Fibroblast of mammary gland (primary cell): ENCODE measurements around the gene HMCN1.

Experiments
- DNase-seq: peaks from one replicate; pipeline ENCODE4 v3.0.0-alpha.2; 2010; ENCODE audit warnings: low read depth
- H3K4me3 ChIP-seq: 2 replicates; pipeline ENCODE4 v1.5.1; 2011; ENCODE audit warnings: low read depth, mild to moderate bottlenecking, low read length, moderate library complexity; ENCODE audit not compliant: control insufficient read depth
- CTCF ChIP-seq: conservative IDR thresholded peaks from 2 replicates; pipeline ENCODE4 v1.5.1; 2011; ENCODE audit warnings: low read depth, low read length, inconsistent platforms; ENCODE audit not compliant: control insufficient read depth, insufficient read depth

HMCN1 gene

GRCh38 chr1:186215636-186216035 lies 481.4 kb downstream of the HMCN1 start:
- no peak overlapping the region for H3K4me3 ChIP-seq
- no peak for DNase-seq
- no peak for TF ChIP-seq CTCF

- no peak for TF ChIP-seq CTCF
- no peak overlapping the region for H3K4me3 ChIP-seq
- no peak for DNase-seq
Observed at GRCh38 chr1:186218654-186219352, 484.6 kb downstream of the HMCN1 start.

- no peak for TF ChIP-seq CTCF
- DNase-seq = no peak
Observed at GRCh38 chr1:186220067-186220466, 485.9 kb downstream of the HMCN1 start.

GRCh38 chr1:186220911-186221310 lies 486.7 kb downstream of the HMCN1 start:
- H3K4me3 ChIP-seq = no peak overlapping the region
- TF ChIP-seq CTCF = no peak
- no peak for DNase-seq

More at GRCh38 chr1:186220067-186220466, 485.9 kb downstream of the HMCN1 start:
- no peak overlapping the region for H3K4me3 ChIP-seq

- H3K4me3 ChIP-seq = no peak overlapping the region
- no peak for DNase-seq
- TF ChIP-seq CTCF = no peak
Observed at GRCh38 chr1:186225096-186225495, 490.9 kb downstream of the HMCN1 start.

- DNase-seq = no peak
- TF ChIP-seq CTCF = no peak
Observed at GRCh38 chr1:186228749-186229148, 494.6 kb downstream of the HMCN1 start.

GRCh38 chr1:186231861-186232436 lies 497.8 kb downstream of the HMCN1 start:
- DNase-seq = no peak
- TF ChIP-seq CTCF = no peak
- no peak overlapping the region for H3K4me3 ChIP-seq

More at GRCh38 chr1:186228749-186229148, 494.6 kb downstream of the HMCN1 start:
- H3K4me3 ChIP-seq = no peak overlapping the region
